GM12873 (cell line): Measurements from ENCODE around the gene FRMD5.

Source experiments
- CTCF ChIP-seq: IDR thresholded peaks from 2 replicates; pipeline ENCODE4 v1.5.1; 2012; ENCODE audit warnings: low read depth, mild to moderate bottlenecking, moderate library complexity, low read length, control low read depth; ENCODE audit not compliant: insufficient read depth; ENCODE audit errors: missing control alignments

The FRMD5 gene

GRCh38 chr15:43955140-43955539 is 239.9 kb downstream of the FRMD5 start:
- no peak for TF ChIP-seq CTCF

- no peak for TF ChIP-seq CTCF
Measured at GRCh38 chr15:43954181-43954621, 240.9 kb downstream of the FRMD5 start.

GRCh38 chr15:43953402-43953801 is 241.7 kb downstream of the FRMD5 start:
- no peak for TF ChIP-seq CTCF

- TF ChIP-seq CTCF: no peak
Measured at GRCh38 chr15:43950531-43950930, 244.5 kb downstream of the FRMD5 start.

GRCh38 chr15:43948691-43949325 is 246.3 kb downstream of the FRMD5 start:
- TF ChIP-seq CTCF: no peak

GRCh38 chr15:43943511-43943910 is 251.6 kb downstream of the FRMD5 start:
- no peak for TF ChIP-seq CTCF

GRCh38 chr15:43942194-43942593 is 252.9 kb downstream of the FRMD5 start:
- no peak for TF ChIP-seq CTCF
